ENCODE results near the gene FHL1.

Gene FHL1

GRCh38 chrX:136199365-136199764, 52.0 kb downstream of the FHL1 start:
- Histone ChIP-seq H3K4me3 (peak overlapping the region; percentile 60), H3K27ac (peak overlapping the region; percentile 64 to 83)
- DNase-seq (ENCODE audit: low spot score), result no peak
- TF ChIP-seq CTCF (IDR thresholded peaks at IDR 0.05), result no peak

GRCh38 chrX:136200466-136200865, 53.1 kb downstream of the FHL1 start:
- peak overlapping the region; percentile 60 for H3K4me3 ChIP-seq
- peak; percentile 68 for DNase-seq (ENCODE audit: low spot score)
- peak overlapping the region; percentile 64 to 89 for H3K27ac ChIP-seq
- TF ChIP-seq CTCF (IDR thresholded peaks at IDR 0.05), result peak; percentile 17

GRCh38 chrX:136201601-136202000, 54.3 kb downstream of the FHL1 start:
- peak overlapping the region; percentile 64 to 89 for H3K27ac ChIP-seq

GRCh38 chrX:136202889-136203288, 55.6 kb downstream of the FHL1 start:
- peak overlapping the region; percentile 51 to 89 for H3K27ac ChIP-seq
- peak overlapping the region; percentile 60 for H3K4me3 ChIP-seq
- no peak for TF ChIP-seq CTCF (IDR thresholded peaks at IDR 0.05)
- no peak for DNase-seq (ENCODE audit: low spot score)

More at GRCh38 chrX:136201601-136202000, 54.3 kb downstream of the FHL1 start:
- H3K4me3 ChIP-seq, result peak overlapping the region; percentile 60
- no peak for DNase-seq (ENCODE audit: low spot score)
- TF ChIP-seq CTCF (IDR thresholded peaks at IDR 0.05), result no peak

- H3K27ac ChIP-seq, result peak overlapping the region; percentile 51 to 89
- peak overlapping the region; percentile 30 for H3K4me3 ChIP-seq
- TF ChIP-seq CTCF (IDR thresholded peaks at IDR 0.05), result no peak
- DNase-seq (ENCODE audit: low spot score), result no peak
These were observed 56.1 kb downstream of the FHL1 start for GRCh38 chrX:136203438-136203837.

GRCh38 chrX:136203951-136204350, 56.6 kb downstream of the FHL1 start:
- no peak for TF ChIP-seq CTCF (IDR thresholded peaks at IDR 0.05)
- H3K4me3 ChIP-seq, result peak overlapping the region; percentile 60
- no peak for DNase-seq (ENCODE audit: low spot score)
- peak overlapping the region; percentile 51 to 89 for H3K27ac ChIP-seq

GRCh38 chrX:136204571-136204970, 57.2 kb downstream of the FHL1 start:
- Histone ChIP-seq H3K4me3 (peak overlapping the region; percentile 60), H3K27ac (peak overlapping the region; percentile 51 to 89)
- no peak for TF ChIP-seq CTCF (IDR thresholded peaks at IDR 0.05)
- no peak for DNase-seq (ENCODE audit: low spot score)

Data from coronary artery (tissue), 2 donors.